NCI-H2081 treated with DMSO at 0.1 percent for 48 hours (cell line): Measurements from ENCODE around the gene SNRK.

Experiments used
- DNase-seq: peaks from one replicate; lab custom pipeline; 2025; lab: John Stamatoyannopoulos, UW

SNRK gene

DNA sequence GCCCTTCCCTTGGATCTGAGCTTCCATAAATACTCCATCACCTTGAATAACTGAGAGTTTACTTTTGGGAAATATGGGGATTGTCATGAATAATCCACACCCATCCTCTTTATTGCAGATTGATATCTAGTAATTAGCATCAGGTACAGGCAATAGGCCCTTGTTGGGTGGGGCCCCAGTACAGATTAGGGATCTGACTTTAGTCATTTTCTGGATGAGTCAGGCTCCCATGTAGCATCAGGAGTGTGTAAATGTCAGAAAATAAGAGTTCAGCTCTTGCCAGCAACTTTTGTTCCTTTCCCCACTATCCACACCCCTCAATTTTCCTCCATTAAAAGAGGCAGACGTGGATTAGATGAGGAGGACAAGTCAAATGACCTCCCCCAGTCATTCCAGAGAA is 17.7 kb upstream of the SNRK start:
- no peak for DNase-seq

DNA sequence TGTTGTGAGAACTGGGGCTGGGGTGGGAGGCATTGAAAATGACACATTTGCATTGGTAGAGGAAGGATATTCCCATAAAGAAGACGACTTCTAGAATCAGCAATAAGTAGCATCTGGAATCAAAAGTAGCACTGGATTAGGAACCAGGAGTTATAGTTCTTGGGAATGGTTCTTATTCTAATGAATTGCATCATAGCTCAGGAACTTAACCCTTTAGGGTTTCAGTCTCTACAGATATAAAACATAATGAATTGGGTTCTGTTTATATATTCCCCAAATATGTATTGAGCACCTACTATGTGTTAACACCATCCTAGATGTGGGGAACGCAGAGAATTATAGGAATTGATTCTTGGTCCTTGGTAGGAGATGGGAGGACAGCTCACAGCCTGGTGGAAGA is 16.3 kb upstream of the SNRK start:
- DNase-seq, result no peak

DNA sequence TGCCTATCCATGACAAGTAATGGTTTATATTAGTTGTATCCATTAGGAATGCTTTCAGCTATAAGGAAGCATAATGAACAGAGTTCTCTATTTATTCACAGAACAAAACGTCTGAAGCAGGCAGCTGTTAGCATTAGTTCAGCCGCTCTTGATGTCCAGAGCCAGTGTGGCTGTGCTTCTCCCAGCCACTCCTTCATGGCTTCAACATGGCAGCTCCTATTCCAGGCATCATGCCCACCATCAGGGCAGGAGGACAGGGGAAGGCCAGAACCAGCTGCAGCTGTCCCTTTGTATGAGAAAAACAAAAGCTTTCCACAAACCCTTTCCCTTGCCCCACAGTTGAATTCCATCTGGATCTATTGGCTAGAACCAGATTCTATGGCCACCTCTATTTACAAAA is 12.9 kb upstream of the SNRK start:
- no peak for DNase-seq

DNA sequence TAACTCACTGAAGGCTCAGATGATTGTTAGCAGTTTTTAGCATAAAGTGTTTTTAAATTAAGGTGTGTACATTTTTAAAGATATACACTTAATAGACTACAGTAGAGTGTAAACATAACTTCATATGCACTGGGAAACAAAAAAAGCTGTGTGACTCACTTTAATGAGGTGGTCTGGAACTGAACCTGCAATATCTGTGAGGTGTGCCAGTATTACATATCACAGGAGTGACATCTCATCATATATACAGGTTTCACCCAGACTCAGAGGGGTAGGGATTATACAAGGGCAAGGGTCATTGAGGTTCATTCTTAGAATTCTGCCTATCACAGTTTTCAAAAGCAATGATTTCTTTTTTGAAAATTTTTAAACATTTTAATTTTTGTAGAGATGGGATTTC is 7.3 kb upstream of the SNRK start:
- DNase-seq, result no peak

DNA sequence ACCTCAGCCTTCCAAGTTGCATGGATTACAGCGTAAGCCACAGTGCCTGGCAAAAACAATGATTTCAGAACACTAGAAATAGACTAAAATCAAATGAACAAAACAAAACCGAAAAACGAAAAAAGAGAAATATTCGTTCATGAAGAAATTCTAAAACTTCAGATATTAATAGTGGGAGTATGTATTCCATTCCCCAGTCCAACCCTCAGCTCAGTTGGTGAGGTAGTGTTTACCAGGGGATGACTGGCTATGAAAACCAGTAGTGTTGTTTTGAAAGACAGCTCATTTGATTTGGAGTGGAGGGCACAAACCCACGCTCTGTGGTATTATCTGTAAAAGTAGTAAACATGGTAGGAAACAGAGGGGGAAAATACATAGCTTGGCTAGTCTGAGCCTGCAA is 6.8 kb upstream of the SNRK start:
- DNase-seq, result no peak

DNA sequence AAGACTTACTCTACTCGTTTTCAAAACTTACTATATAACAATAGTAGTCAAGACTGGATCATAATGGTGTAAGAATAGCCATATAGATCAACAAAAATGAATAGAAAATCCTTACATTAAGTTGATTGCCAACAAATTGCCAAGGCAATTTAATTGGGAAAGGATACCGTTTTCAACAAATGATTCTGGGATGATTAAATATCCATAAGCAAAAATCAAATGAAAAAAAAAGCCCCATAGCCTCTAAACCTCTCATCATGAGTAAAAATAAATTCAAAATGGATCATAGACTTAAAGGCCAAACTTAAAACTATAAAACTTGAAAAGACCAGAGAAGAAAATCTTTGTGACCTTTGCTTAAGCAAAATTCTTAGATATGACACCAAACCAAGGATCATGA is 5.3 kb upstream of the SNRK start:
- DNase-seq, result no peak

DNA sequence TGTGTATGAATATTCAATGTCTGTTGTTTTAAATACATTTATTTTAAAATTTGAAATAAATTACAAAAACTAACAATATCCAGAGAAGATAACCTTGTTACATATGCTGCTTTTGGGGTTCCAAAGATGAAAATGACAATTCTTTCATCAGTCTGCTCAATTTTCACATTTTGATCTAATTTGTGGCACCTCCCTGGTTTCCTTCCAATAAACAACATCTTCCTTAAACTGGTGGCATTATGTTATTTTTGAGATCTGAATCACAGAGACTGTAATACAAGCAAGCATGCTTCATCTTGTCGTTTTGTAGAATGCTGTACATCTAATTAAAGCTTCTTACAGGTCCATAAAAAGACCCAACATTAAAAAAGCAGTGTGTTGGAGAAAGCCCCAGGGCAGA is 2.2 kb upstream of the SNRK start:
- DNase-seq, result no peak

DNA sequence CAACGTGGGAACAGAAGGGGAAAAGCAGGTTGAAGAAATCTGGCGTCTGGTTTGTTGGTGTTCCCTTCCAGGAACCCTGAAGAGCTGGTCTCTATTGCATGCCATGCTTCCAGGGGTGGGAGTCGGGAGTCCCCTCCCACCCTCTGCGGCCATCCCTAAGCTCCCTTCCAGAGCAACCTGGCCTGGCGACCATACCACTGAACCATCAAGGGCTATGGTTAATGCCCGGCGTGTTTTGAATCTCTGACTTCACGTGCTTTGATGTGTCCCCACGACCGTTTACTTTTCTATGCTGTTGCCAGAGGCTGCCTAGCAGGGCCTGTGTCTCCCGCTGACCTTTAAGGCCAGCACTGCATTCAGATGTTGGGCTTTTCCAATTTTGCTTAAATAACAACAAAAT is 696 bp upstream of the SNRK start:
- DNase-seq, result no peak

DNA sequence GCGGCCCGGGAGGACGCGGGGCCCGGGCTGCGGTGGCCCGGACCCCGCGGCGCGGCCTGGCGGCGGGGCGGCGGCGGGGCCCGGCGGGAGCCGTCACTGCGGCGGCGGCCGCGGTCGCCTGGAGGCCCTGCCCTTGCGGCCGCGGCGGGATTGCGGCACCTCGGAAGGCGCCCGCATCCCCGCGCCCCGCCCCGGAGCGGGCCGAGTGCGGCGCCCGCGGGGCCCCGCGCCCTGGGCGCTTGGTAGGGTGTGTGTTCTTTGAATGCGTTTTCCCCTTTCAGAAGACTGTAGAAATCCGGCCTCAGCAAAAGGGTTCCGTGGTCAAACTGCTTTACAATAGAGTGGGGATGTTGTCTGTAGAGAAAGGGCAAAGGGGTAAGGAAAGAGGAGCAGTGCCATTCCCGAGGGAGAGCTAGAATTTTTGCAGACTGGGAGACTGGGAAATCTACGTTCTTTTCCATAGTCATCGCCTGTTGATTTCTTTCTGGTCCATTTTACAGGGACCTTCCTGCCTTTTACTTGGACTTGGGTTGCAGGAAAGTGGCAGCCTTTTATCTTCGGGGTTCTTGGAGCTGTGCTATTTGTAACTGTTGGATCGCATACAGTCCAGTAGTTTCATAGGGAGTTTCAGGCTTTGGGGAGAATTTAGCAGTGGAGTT is 630 bp downstream of the SNRK start:
- no peak for DNase-seq

DNA sequence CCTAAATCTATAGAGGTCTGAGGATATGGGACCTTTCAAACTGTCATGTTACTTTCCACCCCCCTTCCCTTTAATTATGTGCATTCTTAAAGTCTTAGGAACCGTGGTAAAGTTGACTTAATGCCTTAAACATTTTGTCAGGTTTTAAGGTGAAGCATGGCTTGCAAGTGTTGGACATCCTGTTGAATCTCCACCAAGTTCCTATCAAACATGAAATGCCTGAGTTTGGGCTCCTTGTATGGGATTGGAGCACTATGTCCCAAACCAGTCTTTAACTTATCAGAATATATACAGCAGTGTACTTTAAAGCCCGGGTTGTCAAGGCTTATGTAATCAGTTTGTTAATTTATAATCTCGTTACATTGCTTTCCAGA is 1.1 kb downstream of the SNRK start:
- no peak for DNase-seq

DNA sequence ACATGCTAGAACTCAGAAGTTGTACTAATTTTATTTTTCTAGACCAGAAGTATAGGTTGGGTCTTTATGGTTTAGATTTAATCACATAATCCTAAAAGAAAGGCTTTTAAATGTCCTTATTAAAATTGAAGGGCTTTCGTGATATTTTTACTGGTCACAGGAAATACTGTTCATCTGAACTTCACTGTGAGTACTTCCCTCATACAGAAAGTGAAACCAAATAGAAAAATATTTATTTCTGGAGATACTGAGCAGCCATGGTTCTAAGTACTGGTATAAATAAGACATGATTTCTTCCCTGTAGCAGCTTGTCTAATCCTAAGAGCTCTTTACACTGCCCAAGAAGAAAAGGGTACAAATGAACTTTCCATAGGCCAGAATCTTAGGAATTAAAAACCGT is 2.0 kb downstream of the SNRK start:
- no peak for DNase-seq

DNA sequence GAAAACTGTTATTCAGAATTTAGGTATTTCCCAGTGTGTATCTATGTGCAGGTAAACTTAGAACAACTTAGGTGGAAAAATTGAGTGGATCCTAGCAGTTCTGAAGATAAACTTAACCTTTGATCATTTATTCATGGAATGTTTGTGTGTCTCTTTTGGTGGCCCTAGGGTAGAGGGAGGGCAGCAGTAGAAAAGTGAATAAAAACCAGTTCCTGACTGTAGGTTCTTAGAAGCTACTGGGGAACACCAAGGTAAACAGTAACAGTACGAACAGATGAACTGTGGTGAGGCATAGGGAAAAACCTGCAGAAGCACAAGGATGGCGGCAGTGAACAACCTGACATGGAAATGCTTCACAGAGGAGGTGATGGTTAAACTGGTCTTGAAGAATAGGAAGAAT is 2.5 kb downstream of the SNRK start:
- DNase-seq, result no peak

DNA sequence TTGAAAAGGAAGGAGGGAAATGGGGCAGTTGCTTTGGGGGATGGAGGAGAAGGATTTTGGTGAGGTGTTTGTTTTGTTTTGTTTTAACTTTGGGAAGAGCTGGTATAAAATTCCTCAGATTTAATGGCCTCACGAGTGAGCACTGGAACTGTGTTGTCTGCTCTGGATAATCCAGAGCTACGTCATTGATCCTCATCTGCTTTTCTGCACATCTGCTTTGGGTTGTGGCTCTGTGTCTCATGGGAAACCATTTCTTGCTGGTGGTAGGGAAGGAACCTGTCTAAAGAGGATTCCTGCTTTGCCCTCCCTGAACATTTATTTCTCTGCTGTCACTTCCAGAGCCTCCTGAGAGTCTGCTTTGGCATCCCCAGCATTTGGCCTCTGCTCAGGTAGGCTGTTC is 3.1 kb downstream of the SNRK start:
- DNase-seq, result no peak

DNA sequence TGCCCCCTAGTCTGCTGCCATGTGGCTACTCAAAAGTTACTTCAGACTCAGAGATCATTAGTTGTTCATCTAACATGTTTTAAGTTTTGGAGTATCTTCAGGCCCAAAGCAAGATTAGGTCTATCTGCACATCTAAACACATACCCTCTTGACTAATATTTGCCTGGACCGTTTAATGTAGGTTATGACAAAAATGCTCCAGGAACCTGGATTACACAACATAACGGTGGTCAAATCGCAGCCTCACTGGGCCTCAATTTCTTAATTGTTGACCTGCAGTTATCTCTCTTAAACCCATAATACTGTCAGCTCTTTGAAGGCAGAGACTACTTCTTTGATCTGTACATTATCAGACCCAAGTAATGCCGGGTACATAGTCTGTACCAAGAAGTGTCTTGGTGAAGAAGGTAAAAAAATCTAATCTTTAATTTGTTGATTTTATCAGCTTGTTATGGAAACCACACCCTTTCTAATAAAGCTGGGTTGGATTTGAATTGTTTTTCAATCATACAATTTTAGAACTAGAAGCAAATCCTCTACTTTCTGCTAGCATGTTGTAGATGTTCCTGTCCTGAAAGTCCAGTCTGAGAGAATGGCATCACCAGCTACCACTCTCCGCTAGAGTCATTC is 3.6 kb downstream of the SNRK start:
- DNase-seq, result no peak

DNA sequence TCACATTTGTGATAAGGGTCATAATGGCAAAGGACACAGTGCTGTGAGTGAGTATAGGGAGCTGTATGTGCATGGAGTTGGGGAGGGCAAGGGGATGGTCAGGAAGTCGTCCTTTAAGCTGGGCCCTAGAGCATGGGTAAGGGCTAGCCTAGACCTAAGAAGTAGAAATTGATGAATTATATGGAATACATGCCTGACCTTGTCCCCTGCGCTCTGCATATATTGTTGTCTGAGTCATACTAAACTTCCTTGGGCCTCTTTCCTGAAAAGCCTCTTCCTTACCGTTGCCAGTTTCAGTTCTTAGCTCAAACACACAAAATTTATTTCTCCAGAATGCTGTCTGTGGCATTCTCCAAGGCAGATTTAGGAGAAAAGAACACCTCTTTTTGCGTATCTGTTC is 4.6 kb downstream of the SNRK start:
- no peak for DNase-seq

DNA sequence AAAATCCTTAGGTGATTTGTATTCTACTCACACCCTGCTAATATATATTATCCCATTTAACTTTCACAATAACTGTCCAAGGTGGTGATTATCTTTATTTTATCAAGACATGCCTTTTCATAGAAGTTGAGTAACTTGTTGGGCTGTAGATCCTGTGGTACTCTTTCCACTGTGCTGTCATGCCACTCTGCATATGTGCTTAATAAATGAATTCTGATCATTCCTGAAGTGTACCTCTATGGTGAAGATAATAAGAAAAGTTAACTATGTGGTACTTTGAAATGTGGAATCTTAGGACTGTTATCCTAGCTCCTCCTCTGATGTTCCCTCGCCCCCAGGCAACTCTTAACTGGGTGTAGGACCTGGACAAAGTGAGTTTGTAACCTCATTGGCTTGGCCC is 5.2 kb downstream of the SNRK start:
- no peak for DNase-seq

DNA sequence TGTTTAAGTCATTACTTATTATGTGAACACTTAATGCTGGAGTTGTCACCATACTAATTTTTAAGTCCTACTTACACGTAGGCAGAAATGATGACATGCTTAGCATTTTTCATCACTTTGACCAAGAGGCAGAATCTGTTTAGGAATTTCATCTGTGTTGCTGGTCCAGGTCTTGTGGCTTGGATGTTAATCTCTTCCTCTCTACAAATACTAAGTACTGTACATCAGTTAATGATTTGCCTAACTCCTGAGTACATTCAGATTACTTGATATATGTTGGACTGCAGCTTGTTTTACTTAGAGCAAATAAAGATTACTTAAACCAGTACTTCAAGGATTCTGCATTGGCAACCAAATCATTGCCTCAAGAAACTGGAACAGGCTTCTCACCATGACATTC is 8.6 kb downstream of the SNRK start:
- no peak for DNase-seq

DNA sequence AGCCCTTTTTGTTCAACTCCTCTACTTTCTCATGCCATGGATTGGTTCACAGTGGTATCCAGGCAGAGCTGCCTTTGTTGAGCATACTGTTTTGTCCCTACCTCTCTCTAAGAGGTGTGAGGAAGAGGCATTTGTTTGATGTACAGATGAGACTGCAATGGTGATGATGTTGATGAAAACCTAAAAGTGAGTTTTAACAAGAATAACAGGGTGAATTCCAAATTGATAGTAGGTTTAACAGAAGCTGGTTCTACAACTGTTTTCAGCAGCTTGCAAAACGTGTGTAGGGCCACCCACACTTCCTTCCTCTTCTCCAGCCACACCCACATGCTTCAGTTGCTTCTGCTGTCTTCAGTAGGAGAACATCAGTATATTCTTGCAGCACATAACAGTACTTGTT is 10.2 kb downstream of the SNRK start:
- no peak for DNase-seq

DNA sequence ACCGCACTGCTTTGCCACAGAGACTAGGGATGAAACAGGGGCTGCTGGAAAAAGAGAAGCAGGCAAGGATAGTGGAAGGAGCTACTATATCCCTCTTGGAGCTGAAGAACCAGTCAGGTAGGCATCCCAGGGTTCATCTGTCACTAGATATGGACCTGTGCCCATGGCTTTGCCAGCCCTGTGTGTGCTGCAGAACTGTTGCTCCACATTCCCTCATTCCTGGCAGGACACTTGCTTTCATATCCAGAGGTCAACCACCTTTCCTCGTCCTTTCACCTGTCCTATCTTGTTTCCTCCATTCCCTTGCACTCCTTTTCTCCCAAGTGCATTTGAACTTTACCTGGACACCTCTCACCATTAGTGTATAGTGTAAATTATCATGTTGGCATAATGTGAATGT is 12.0 kb downstream of the SNRK start:
- no peak for DNase-seq

DNA sequence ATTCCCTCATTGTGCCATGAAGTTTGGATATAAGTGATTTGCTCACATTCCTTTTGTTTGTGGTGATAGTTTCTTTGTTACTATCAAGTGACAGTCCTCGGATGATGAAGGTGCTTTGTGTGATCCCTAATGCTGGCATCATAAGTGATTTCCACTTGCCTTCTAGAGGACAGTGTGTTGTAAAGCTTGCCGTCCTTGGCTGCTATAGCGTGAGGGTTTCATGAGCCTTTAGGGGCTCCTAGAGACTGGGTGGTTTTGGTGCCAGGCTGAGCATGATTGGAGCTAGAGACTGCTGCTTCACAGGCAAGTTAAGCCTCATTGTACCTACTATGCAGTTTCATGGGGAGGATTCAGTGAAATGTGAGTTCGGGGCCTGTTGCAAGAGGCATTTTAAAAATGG is 12.4 kb downstream of the SNRK start:
- no peak for DNase-seq

DNA sequence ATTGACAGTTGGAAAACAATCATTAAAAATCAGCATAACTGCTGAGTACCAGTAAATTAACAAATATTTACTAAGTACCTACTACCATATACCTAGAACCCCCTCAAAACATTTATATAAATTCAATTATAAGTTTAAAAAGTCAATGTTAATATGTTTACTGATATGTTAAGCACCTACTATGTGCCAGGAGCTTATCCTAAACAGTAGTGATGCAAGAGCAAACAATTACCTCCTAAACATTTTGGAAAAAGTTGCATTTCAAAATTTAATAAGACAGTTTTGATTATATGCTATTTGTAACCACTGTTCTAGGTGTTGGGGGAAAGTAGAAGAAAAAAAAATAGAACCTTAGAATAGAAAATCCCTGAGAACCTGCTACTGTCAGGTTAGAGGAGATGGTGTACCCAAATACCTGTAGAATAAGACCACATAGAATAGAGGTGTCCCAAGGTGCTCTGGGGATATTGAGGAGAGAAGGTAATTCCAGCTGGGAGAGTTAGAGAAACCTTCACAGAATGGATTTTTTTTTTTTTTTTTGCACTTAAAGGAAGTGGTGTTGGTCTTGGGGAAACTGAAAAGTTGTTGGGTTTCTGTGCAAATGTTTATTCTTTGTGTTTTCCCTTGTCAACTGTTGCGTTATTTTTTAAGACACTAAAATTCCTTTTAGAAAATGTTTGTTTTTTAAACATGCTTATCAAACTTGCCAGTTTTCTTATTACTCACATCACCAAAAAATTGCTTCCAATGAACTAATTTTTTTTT is 16.0 kb downstream of the SNRK start:
- no peak for DNase-seq

DNA sequence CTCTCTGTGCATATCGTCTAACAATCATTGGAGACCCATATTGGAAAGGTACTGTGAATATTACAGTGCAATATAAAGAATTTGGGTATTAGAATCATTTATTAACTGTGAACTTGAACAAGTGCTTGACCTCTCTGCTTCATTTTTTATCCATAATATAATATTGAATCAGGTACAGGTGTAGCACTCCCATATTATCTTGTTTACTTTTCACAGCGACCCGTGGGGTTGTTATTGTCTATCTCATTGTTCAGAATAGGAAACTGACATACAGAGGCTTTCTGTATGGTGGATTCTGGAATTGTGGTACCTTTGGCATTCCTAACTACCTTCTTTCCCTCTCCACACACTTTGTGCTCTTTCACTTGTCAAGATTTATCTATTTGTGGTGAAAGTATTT is 17.8 kb downstream of the SNRK start:
- no peak for DNase-seq

DNA sequence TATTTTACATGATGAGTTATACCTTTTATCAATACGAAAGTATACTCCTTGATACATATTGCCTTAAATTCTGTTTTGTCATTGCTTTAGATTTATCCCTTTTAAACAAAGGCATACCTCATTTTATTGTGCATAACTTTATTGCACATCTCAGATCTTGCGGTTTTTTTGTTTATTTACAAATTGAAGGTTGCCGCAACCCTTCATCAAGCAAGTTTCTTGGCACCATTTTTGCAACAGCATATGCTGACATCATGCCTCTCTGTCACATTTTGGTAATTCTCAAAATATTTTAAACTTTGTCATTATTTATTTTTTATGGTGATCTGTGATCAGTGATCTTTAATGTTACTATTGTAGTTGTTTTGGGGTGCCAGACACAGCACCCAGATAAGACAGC is 20.9 kb downstream of the SNRK start:
- no peak for DNase-seq

DNA sequence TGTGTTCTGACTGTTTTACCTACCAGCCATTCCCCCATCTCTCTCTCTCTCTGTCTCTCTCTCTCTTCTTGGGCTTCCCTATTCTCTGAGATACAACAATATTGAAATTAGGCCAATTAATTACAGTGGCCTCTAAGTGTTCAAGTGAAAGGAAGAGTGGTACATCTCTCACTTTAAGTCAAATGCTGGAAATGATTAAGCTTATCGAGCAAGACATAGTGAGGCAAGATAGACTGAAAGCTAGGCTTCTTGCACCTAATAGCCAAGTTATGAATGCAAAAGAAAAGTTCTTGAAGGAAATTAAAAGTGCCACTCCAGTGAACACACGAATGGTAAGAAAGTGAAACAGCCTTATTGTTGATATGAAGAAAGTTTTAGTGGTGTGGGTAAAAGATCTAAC is 21.3 kb downstream of the SNRK start:
- no peak for DNase-seq
